GM20000 (cell line): ENCODE results near the gene ECE1.

Experiments used
- DNase-seq: peaks from one replicate; pipeline ENCODE4 v3.0.0; 2012; ENCODE audit warnings: low spot score
- TF ChIP-seq, protein P1 (sequence below): IDR thresholded peaks from 2 replicates; pipeline ENCODE4 v1.5.1; 2012; ENCODE audit warnings: mild to moderate bottlenecking, control low read depth; ENCODE audit errors: extremely low read depth, missing control alignments

ECE1 gene

DNA sequence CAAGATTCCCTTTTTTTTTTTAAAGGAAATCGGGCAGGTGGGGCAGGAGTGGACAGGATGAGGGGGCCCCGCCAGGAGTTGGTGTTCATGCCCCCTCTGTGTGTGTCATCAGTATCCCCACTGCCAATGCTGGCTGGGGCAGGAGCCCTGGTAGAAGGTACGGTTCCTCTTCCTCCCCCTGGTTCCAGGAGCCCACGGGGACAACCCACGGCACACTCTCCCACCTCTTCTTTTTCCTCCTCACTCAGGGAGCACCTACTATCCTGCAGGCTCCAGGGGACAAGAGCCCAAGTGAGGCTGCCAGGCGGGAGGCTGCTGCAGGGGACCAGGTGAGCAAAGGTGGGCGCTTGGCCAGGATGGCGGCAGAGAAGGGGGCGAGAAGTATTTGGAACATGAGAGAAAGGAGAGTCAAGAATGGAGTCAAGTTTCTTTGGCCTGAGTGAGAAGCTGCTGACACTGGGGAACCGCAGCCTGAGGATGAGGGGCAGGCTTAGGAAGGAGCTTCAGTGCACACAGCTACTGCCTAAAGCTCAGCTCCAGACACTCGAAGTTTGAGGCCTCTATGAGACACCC lies 26.5 kb downstream of the ECE1 start:
- TF ChIP-seq, protein P1, sequence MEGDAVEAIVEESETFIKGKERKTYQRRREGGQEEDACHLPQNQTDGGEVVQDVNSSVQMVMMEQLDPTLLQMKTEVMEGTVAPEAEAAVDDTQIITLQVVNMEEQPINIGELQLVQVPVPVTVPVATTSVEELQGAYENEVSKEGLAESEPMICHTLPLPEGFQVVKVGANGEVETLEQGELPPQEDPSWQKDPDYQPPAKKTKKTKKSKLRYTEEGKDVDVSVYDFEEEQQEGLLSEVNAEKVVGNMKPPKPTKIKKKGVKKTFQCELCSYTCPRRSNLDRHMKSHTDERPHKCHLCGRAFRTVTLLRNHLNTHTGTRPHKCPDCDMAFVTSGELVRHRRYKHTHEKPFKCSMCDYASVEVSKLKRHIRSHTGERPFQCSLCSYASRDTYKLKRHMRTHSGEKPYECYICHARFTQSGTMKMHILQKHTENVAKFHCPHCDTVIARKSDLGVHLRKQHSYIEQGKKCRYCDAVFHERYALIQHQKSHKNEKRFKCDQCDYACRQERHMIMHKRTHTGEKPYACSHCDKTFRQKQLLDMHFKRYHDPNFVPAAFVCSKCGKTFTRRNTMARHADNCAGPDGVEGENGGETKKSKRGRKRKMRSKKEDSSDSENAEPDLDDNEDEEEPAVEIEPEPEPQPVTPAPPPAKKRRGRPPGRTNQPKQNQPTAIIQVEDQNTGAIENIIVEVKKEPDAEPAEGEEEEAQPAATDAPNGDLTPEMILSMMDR = no peak
- DNase-seq = no peak

DNA sequence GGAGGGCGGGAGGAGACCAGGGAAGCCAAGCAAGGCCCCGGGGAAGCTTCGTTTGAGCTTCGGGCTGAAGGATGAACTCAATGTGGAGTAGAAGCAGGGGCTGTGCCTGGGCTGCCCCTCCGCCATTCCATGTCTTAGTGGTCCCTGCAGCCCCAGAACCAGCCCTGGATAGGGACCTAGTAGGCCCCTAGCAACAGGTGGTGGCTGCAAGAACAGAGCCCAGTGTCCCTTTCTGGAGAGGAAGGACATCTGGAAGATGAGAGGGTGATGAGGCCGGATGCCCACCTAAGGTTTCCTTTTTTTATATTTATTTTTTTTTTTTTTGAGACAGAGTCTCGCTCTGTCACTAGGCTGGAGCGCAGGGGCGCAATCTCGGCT lies 27.2 kb downstream of the ECE1 start:
- TF ChIP-seq, protein P1 = no peak
- DNase-seq = no peak

DNA sequence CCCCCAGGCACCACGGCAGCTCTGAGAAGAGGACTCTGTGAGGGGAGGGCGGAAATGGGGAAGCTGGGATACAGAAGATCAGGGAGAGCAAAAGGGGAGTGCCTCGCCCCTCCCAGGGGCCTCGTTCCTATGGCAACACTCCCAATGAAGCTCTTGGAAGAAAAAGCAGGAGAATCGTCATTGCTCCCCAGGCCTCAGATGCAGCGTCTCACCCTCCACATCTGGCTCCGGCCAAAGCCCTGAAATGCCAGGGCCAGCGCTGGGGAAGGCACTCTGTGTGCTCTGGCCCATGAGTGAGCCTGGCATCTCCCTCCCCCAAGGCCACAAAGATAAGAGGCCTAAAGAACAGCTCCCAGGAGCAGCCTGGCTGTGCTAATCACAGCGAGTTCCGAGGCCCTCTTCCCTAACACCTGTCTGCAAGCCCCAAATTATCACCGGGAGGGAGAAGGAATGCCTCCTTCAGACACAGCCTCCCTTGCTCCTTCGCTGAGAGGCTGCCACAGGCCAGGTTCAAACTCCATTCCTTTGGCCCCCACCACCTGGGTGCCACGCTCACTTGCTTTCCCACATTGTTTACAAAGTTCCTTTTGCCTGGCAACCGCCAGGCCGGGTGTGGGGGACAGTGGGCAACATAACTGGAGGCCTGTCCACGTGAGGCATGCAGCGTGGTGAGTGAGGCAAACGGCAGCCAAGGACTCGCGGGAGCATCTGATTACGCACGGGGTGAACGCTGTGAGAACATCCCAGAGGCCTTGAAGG lies 27.8 kb downstream of the ECE1 start:
- TF ChIP-seq, protein P1 = no peak

DNA sequence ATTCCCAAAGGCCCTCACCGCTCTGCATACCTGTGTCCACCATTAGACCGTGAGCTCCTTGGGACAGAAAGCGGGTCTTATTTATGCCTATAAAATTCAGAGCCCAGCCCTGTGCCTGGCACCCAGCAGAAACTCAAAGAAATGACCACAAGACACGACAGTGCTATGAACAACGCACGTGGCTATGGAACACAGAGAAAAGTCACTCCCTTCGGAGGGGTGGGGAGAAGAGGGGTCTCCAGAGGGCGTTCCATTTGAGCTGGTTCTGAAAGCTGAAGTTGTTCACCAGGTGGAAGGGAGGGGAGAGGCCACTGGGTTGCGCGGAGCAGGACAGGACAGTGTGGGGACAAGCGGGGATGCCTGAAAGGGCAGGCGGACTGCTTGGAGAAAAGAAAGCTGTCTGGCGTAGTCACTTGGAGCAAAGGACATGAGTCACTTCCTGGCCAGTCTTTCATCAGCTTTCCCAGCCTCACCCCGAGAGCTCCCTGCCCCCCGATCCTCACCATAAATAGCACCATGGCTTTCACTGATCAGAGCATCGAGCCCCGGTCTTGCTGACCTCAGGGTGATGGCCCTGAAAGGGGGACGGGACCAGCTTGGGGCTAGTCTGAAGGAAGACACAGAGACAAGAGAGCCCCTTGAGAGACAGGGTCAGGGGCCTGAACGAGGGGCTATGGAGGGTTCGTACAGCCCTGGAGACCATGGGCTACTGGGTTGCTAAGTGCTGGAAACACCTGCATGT lies 28.5 kb downstream of the ECE1 start:
- TF ChIP-seq, protein P1 = no peak
- DNase-seq = no peak

More for the DNA sequence above, 27.8 kb downstream of the ECE1 start:
- no peak for DNase-seq

DNA sequence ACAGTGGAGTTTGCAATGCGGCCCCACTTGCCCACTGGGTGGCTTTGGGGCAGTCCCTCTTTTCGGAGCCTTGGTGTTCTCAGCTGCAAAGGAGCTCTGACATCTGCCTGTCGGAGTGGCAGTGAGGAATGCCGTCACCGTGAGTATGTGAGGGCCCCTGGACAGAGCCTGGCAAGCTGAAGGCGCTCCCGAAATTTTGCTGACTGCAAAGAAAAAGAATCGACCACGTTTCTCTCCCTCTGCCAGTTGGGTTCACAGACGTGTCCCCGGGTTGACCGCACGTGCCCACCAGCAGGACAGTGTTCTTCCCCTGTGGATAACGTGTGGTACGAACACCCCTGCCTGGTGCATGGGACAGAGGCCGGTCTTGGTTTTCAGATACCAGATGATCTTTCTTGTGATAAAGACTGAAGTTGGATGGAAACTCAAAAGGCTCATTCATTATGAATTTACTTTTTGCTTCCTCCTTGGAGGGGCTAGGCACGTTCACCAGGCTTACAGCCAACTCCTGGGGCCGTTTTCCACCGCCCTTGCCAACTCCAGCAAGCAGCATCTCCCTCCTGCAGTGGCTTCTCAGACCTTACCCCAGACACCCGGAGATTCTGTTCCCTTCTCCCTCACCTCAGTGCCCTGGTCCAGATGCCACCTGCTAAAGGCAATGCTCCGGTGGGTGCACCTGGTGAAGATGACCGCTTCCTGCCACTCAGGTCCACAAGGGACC lies 29.7 kb downstream of the ECE1 start:
- no peak for DNase-seq
- TF ChIP-seq, protein P1 = no peak

DNA sequence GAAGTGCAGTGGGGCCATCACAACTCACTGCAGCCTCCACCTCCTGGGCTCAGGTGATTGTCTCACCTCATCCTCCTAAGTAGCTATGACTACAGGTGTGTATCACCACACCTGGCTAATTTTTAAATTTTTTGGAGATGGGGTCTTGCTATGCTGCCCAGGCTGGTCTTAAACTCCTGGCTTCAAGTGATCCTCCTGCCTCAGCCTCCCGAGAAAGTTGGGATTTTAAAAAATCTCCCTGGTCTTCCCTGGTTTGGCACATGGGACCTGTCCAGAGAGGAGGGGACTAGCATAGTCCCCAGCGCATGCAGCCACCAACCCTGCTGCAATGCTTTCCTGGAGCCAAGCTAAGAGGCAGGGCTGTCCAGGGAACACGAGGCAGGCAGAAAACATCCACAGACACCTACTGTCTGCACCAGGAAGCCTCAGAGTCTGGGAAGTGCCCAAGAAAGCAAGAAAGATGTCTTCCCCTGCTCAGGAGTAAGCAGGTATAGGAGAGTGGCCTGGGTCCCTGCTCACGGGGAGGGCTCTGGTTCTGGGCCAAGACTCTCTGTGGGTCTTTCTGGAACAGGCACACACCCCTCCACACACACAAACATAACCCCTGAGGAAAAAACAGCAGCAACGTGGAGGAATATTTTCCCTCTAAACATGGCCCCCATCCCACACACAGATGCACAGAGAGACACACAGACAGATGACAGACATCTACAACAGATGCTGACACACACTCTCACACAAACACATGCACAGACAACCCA lies 30.8 kb downstream of the ECE1 start:
- TF ChIP-seq, protein P1 = no peak
- DNase-seq = no peak
